ENCODE data around the gene TRAF3. TPM values are rescaled to one million over a fixed set of nuclear protein-coding genes. Genes with fewer than 3 reads are reported as not detected.
"Not testable (repeated sequence)": the region's sequence is repeated elsewhere in the genome, so short reads cannot be mapped to it uniquely, and the experiment has no call there.

The TRAF3 gene
- total and polyA plus RNA-seq, 4 donors = 2.1 to 12.0 (median 5.2) TPM

- not testable (repeated sequence) for DNase-seq (ENCODE audit: low spot score); H3K36me3 ChIP-seq (ENCODE audit: control insufficient read depth in 4 of 4, insufficient read depth in 3 of 4, low read depth in 1 of 4, low read length in 3 of 4); H3K27me3 ChIP-seq (ENCODE audit: control insufficient read depth in 4 of 4, insufficient read depth in 4 of 4, low read length in 3 of 4); H3K9ac ChIP-seq (ENCODE audit: low read depth in 1 of 2, low read length in 2 of 2); H3K4me3 ChIP-seq (ENCODE audit: low read depth in 1 of 3, low read length in 3 of 3); H3K9me3 ChIP-seq (ENCODE audit: control insufficient read depth in 4 of 4, low read length in 3 of 4); H3K27ac ChIP-seq (ENCODE audit: low read depth in 1 of 2, low read length in 2 of 2)
- H3K4me1 ChIP-seq (ENCODE audit: control insufficient read depth in 4 of 4, insufficient read depth in 4 of 4, low read length in 3 of 4) = peaks cover 6 to 31% (median 24%) of the 10 kb centered on the region in 4 donors
- WGBS = 97% methylated on average over 6 of the region's 6 CpGs
Measured at GRCh38 chr14:102822887-102823286, 45.6 kb downstream of the TRAF3 start.

GRCh38 chr14:102823546-102823945 lies 46.3 kb downstream of the TRAF3 start:
- H3K4me3 ChIP-seq (ENCODE audit: low read depth in 1 of 3, low read length in 3 of 3) = no peak overlapping the region
- TF ChIP-seq JUND (IDR thresholded peaks at IDR 0.05) (no peak), FOXA2 (IDR thresholded peaks at IDR 0.05) (no peak), RXRA (IDR thresholded peaks at IDR 0.05) (no peak), GABPA (IDR thresholded peaks at IDR 0.05 in 1 of 2, conservative IDR thresholded peaks at IDR 0.05 in 1 of 2) (no peak), ZBTB33 (IDR thresholded peaks at IDR 0.05) (no peak), YY1 (IDR thresholded peaks at IDR 0.05) (no peak), CTCF (IDR thresholded peaks at IDR 0.05; ENCODE audit: low read depth, low read length, missing input control) (no peak), MAX (IDR thresholded peaks at IDR 0.05) (no peak), RAD21 (IDR thresholded peaks at IDR 0.05) (no peak), FOXA1 (IDR thresholded peaks at IDR 0.05) (no peak), TAF1 (conservative IDR thresholded peaks at IDR 0.05) (no peak), EGR1 (IDR thresholded peaks at IDR 0.05; ENCODE audit: low read depth in 2 of 2) (no peak), REST (IDR thresholded peaks at IDR 0.05) (no peak)
- no peak for DNase-seq (ENCODE audit: low spot score)
- peaks cover 6 to 24% (median 17%) of the 10 kb centered on the region in 4 donors for H3K4me1 ChIP-seq (ENCODE audit: control insufficient read depth in 4 of 4, insufficient read depth in 4 of 4, low read length in 3 of 4)
- H3K9me3 ChIP-seq (ENCODE audit: control insufficient read depth in 4 of 4, low read length in 3 of 4) = no peaks in the 10 kb centered on the region
- H3K36me3 ChIP-seq (ENCODE audit: control insufficient read depth in 4 of 4, insufficient read depth in 3 of 4, low read depth in 1 of 4, low read length in 3 of 4) = no peaks in the 10 kb centered on the region
- no peak overlapping the region for H3K9ac ChIP-seq (ENCODE audit: low read depth in 1 of 2, low read length in 2 of 2)
- 89% methylated on average over 5 of the region's 5 CpGs for WGBS
- H3K27ac ChIP-seq (ENCODE audit: low read depth in 1 of 2, low read length in 2 of 2) = no peak overlapping the region
- H3K27me3 ChIP-seq (ENCODE audit: control insufficient read depth in 4 of 4, insufficient read depth in 4 of 4, low read length in 3 of 4) = no peaks in the 10 kb centered on the region

Data from liver (tissue), 9 donors.